GM21526 (cell line): ENCODE data around the gene SLC12A2.

Experiments used
- ATAC-seq: cut with Tn5 transposase; IDR thresholded peaks from one replicate; pipeline ENCODE4 v1.9.1; 2021; ENCODE audit warnings: moderate library complexity; ENCODE audit not compliant: unreplicated experiment, low FRiP score

Gene SLC12A2

GRCh38 chr5:128093368-128093767, 9.8 kb downstream of the SLC12A2 start:
- ATAC-seq: no peak

GRCh38 chr5:128097224-128097623, 13.7 kb downstream of the SLC12A2 start:
- no peak for ATAC-seq

- ATAC-seq: no peak
Observed at GRCh38 chr5:128097781-128098180, 14.2 kb downstream of the SLC12A2 start.

GRCh38 chr5:128099944-128100343, 16.4 kb downstream of the SLC12A2 start:
- no peak for ATAC-seq

GRCh38 chr5:128100860-128101557, 17.4 kb downstream of the SLC12A2 start:
- ATAC-seq: no peak

- ATAC-seq: no peak
Observed at GRCh38 chr5:128101676-128102075, 18.1 kb downstream of the SLC12A2 start.

GRCh38 chr5:128105203-128105602, 21.6 kb downstream of the SLC12A2 start:
- ATAC-seq: no peak

- no peak for ATAC-seq
Observed at GRCh38 chr5:128109138-128109537, 25.6 kb downstream of the SLC12A2 start.

GRCh38 chr5:128109766-128110165, 26.2 kb downstream of the SLC12A2 start:
- ATAC-seq: no peak

GRCh38 chr5:128111818-128112448, 28.4 kb downstream of the SLC12A2 start:
- no peak for ATAC-seq

- ATAC-seq: no peak
Observed at GRCh38 chr5:128116445-128116844, 32.9 kb downstream of the SLC12A2 start.

- ATAC-seq: no peak
Observed at GRCh38 chr5:128118214-128118613, 34.6 kb downstream of the SLC12A2 start.

- ATAC-seq: no peak
Observed at GRCh38 chr5:128121651-128122050, 38.1 kb downstream of the SLC12A2 start.

- ATAC-seq: no peak
Observed at GRCh38 chr5:128123936-128124335, 40.4 kb downstream of the SLC12A2 start.

- no peak for ATAC-seq
Observed at GRCh38 chr5:128126241-128126640, 42.7 kb downstream of the SLC12A2 start.

GRCh38 chr5:128132499-128132898, 48.9 kb downstream of the SLC12A2 start:
- no peak for ATAC-seq

GRCh38 chr5:128135286-128135685, 51.7 kb downstream of the SLC12A2 start:
- no peak for ATAC-seq

GRCh38 chr5:128143911-128144310, 60.3 kb downstream of the SLC12A2 start:
- ATAC-seq: no peak

- ATAC-seq: no peak
Observed at GRCh38 chr5:128144491-128144890, 60.9 kb downstream of the SLC12A2 start.

GRCh38 chr5:128146671-128147070, 63.1 kb downstream of the SLC12A2 start:
- ATAC-seq: no peak

GRCh38 chr5:128154943-128155342, 71.4 kb downstream of the SLC12A2 start:
- ATAC-seq: no peak

- ATAC-seq: no peak
Observed at GRCh38 chr5:128155776-128156175, 72.2 kb downstream of the SLC12A2 start.
